ENCODE results near the gene CAMKK2. TPM values are rescaled to one million over a fixed set of nuclear protein-coding genes. Genes with fewer than 3 reads are reported as not detected.
A peak's percentile ranks its signal among the peaks of the same experiment; 100 is the strongest.

The CAMKK2 gene
- total and polyA plus RNA-seq, 2 of the 13 experiments (the other 11 are each of a cell fraction or from before 2014, with no cell fraction given): 18.8 to 20.0 TPM

- TF ChIP-seq ZNF317 (CRISPR knock-in tag; IDR thresholded peaks at IDR 0.05) (0 out of 2 replicates have a peak, but pooled peaks have one; percentile 37), HIVEP1 (CRISPR knock-in tag; IDR thresholded peaks at IDR 0.05) (peak; percentile 85; the same call in 1 of the 2 replicates), NRL (CRISPR knock-in tag; IDR thresholded peaks at IDR 0.05; ENCODE audit: borderline replicate concordance) (0 out of 2 replicates have a peak, but pooled peaks have one; percentile 44), MED8 (CRISPR knock-in tag; IDR thresholded peaks at IDR 0.05; ENCODE audit: insufficient replicate concordance) (peak; percentile 75), KDM5A (IDR thresholded peaks at IDR 0.05; ENCODE audit: borderline replicate concordance, low read length) (peak; percentile 64; the same call in 1 of the 2 replicates), ZNF180 (CRISPR knock-in tag; IDR thresholded peaks at IDR 0.05; ENCODE audit: borderline replicate concordance, low read depth) (no peak), HNF1B (CRISPR knock-in tag; IDR thresholded peaks at IDR 0.05) (peak; percentile 50; the same call in 1 of the 2 replicates), NFKBIZ (CRISPR knock-in tag; IDR thresholded peaks at IDR 0.05) (peak; percentile 83; the same call in 1 of the 2 replicates), CHCHD3 (CRISPR knock-in tag; IDR thresholded peaks at IDR 0.05) (no peak), SRSF4 (IDR thresholded peaks at IDR 0.05; ENCODE audit: low read depth, low read length, poor library complexity, severe bottlenecking) (no peak), RARA (CRISPR knock-in tag; IDR thresholded peaks at IDR 0.05) (peak; percentile 32), THAP9 (CRISPR knock-in tag; IDR thresholded peaks at IDR 0.05; ENCODE audit: borderline replicate concordance) (peak; percentile 39; the same call in 1 of the 2 replicates), IKZF4 (CRISPR knock-in tag; IDR thresholded peaks at IDR 0.05; ENCODE audit: borderline replicate concordance, low read depth, not compliant biosample characterization) (peak; percentile 64), NFKB2 (CRISPR knock-in tag; IDR thresholded peaks at IDR 0.05; ENCODE audit: borderline replicate concordance) (peak; percentile 36; the same call in 1 of the 2 replicates), PAXIP1 (CRISPR knock-in tag; conservative IDR thresholded peaks at IDR 0.05) (peak; percentile 27), MAFK (conservative IDR thresholded peaks at IDR 0.05 in 1 of 2, IDR thresholded peaks at IDR 0.05 in 1 of 2; ENCODE audit: low read length in 2 of 2) (no peak), POLR2G (IDR thresholded peaks at IDR 0.05; ENCODE audit: low read depth, low read length) (peak; percentile 72), ZNF414 (CRISPR knock-in tag; IDR thresholded peaks at IDR 0.05) (0 out of 2 replicates have a peak, but pooled peaks have one; percentile 38)
Measured at GRCh38 chr12:121296618-121297434, at the start of gene CAMKK2 (continued).
